ENCODE data around the gene FER.
"Not testable (repeated sequence)": the region's sequence is repeated elsewhere in the genome, so short reads cannot be mapped to it uniquely, and the experiment has no call there.

The FER gene

GRCh38 chr5:108793207-108793606, 45.5 kb downstream of the FER start:
- no peak overlapping the region for H3K4me3 ChIP-seq (ENCODE audit: insufficient read depth, low read depth, low read length, poor library complexity, severe bottlenecking)
- no peaks in the 10 kb centered on the region for H3K27me3 ChIP-seq (replicated peaks; ENCODE audit: control insufficient read depth, insufficient read depth, low read length, poor library complexity, severe bottlenecking)
- H3K27ac ChIP-seq (ENCODE audit: insufficient read depth, low read length, poor library complexity, severe bottlenecking) = no peak overlapping the region
- no peaks in the 10 kb centered on the region for H3K36me3 ChIP-seq (ENCODE audit: control insufficient read depth, insufficient read depth, low read length)
- no peaks in the 10 kb centered on the region for H3K9me3 ChIP-seq (ENCODE audit: control insufficient read depth, low read length)
- DNase-seq = no peak
- H3K4me1 ChIP-seq (ENCODE audit: control insufficient read depth, insufficient read depth, low read length, poor library complexity, severe bottlenecking) = no peaks in the 10 kb centered on the region

GRCh38 chr5:108794349-108794748, 46.7 kb downstream of the FER start:
- not testable (repeated sequence) for DNase-seq

GRCh38 chr5:108797396-108797795, 49.7 kb downstream of the FER start:
- Histone ChIP-seq H3K4me3 (ENCODE audit: insufficient read depth, low read depth, low read length, poor library complexity, severe bottlenecking) (no peak overlapping the region), H3K9me3 (ENCODE audit: control insufficient read depth, low read length) (no peaks in the 10 kb centered on the region), H3K27ac (ENCODE audit: insufficient read depth, low read length, poor library complexity, severe bottlenecking) (no peak overlapping the region), H3K27me3 (replicated peaks; ENCODE audit: control insufficient read depth, insufficient read depth, low read length, poor library complexity, severe bottlenecking) (no peaks in the 10 kb centered on the region), H3K36me3 (ENCODE audit: control insufficient read depth, insufficient read depth, low read length) (no peaks in the 10 kb centered on the region), H3K4me1 (ENCODE audit: control insufficient read depth, insufficient read depth, low read length, poor library complexity, severe bottlenecking) (no peaks in the 10 kb centered on the region)
- no peak for DNase-seq

More at GRCh38 chr5:108794349-108794748, 46.7 kb downstream of the FER start:
- not testable (repeated sequence) for H3K4me1 ChIP-seq (ENCODE audit: control insufficient read depth, insufficient read depth, low read length, poor library complexity, severe bottlenecking); H3K36me3 ChIP-seq (ENCODE audit: control insufficient read depth, insufficient read depth, low read length); H3K27ac ChIP-seq (ENCODE audit: insufficient read depth, low read length, poor library complexity, severe bottlenecking); H3K4me3 ChIP-seq (ENCODE audit: insufficient read depth, low read depth, low read length, poor library complexity, severe bottlenecking); H3K27me3 ChIP-seq (replicated peaks; ENCODE audit: control insufficient read depth, insufficient read depth, low read length, poor library complexity, severe bottlenecking); H3K9me3 ChIP-seq (ENCODE audit: control insufficient read depth, low read length)

DNA sequence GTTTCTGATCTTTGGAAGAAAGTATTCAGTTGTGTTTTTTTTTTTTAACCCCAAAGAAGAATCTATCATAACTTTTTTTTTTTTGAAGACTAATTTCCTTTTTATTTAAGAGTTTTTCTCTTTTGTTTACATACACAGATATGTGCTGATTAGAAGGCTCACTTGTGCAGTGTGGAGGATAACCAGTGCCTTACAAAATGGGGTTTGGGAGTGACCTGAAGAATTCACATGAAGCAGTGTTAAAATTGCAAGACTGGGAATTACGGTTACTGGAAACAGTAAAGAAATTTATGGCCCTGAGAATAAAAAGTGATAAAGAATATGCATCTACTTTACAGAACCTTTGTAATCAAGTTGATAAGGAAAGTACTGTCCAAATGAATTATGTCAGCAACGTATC, 50.3 kb downstream of the FER start:
- H3K36me3 ChIP-seq (ENCODE audit: control insufficient read depth, insufficient read depth, low read length) = no peaks in the 10 kb centered on the region
- H3K27me3 ChIP-seq (replicated peaks; ENCODE audit: control insufficient read depth, insufficient read depth, low read length, poor library complexity, severe bottlenecking) = no peaks in the 10 kb centered on the region
- no peak overlapping the region for H3K4me3 ChIP-seq (ENCODE audit: insufficient read depth, low read depth, low read length, poor library complexity, severe bottlenecking)
- no peaks in the 10 kb centered on the region for H3K4me1 ChIP-seq (ENCODE audit: control insufficient read depth, insufficient read depth, low read length, poor library complexity, severe bottlenecking)
- no peak overlapping the region for H3K27ac ChIP-seq (ENCODE audit: insufficient read depth, low read length, poor library complexity, severe bottlenecking)
- no peaks in the 10 kb centered on the region for H3K9me3 ChIP-seq (ENCODE audit: control insufficient read depth, low read length)
- no peak for DNase-seq

- H3K27ac ChIP-seq (ENCODE audit: insufficient read depth, low read length, poor library complexity, severe bottlenecking) = no peak overlapping the region
- no peak for DNase-seq
These were observed 51.0 kb downstream of the FER start for GRCh38 chr5:108798513-108799265.

DNA sequence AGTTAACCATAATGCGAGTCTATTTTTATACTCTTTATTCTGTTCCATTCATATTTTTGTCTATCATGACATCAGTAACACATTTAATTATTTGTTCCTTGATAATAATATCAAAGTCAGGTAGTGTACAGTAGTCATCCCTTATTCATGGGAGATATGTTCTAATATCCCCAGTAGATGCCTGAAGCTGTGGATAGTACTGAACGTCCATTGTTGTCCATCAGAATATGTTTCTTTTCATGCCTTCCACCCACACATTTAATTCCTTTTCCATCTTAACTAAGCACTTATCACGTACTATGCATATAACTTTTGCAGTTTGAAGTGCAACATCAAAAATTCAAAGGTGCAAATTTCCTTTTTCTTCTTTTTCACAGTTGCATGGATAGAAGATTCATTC, 53.6 kb downstream of the FER start:
- Histone ChIP-seq H3K4me1 (ENCODE audit: control insufficient read depth, insufficient read depth, low read length, poor library complexity, severe bottlenecking) (no peaks in the 10 kb centered on the region), H3K4me3 (ENCODE audit: insufficient read depth, low read depth, low read length, poor library complexity, severe bottlenecking) (no peak overlapping the region), H3K27ac (ENCODE audit: insufficient read depth, low read length, poor library complexity, severe bottlenecking) (no peak overlapping the region), H3K9me3 (ENCODE audit: control insufficient read depth, low read length) (no peaks in the 10 kb centered on the region), H3K27me3 (replicated peaks; ENCODE audit: control insufficient read depth, insufficient read depth, low read length, poor library complexity, severe bottlenecking) (no peaks in the 10 kb centered on the region), H3K36me3 (ENCODE audit: control insufficient read depth, insufficient read depth, low read length) (no peaks in the 10 kb centered on the region)
- DNase-seq = no peak

More at GRCh38 chr5:108798513-108799265, 51.0 kb downstream of the FER start:
- Histone ChIP-seq H3K27me3 (replicated peaks; ENCODE audit: control insufficient read depth, insufficient read depth, low read length, poor library complexity, severe bottlenecking) (no peaks in the 10 kb centered on the region), H3K9me3 (ENCODE audit: control insufficient read depth, low read length) (no peaks in the 10 kb centered on the region), H3K36me3 (ENCODE audit: control insufficient read depth, insufficient read depth, low read length) (no peaks in the 10 kb centered on the region), H3K4me3 (ENCODE audit: insufficient read depth, low read depth, low read length, poor library complexity, severe bottlenecking) (no peak overlapping the region), H3K4me1 (ENCODE audit: control insufficient read depth, insufficient read depth, low read length, poor library complexity, severe bottlenecking) (no peaks in the 10 kb centered on the region)

GRCh38 chr5:108801776-108802175, 54.1 kb downstream of the FER start:
- DNase-seq = no peak
- no peaks in the 10 kb centered on the region for H3K9me3 ChIP-seq (ENCODE audit: control insufficient read depth, low read length)
- no peaks in the 10 kb centered on the region for H3K27me3 ChIP-seq (replicated peaks; ENCODE audit: control insufficient read depth, insufficient read depth, low read length, poor library complexity, severe bottlenecking)
- no peak overlapping the region for H3K4me3 ChIP-seq (ENCODE audit: insufficient read depth, low read depth, low read length, poor library complexity, severe bottlenecking)
- H3K4me1 ChIP-seq (ENCODE audit: control insufficient read depth, insufficient read depth, low read length, poor library complexity, severe bottlenecking) = no peaks in the 10 kb centered on the region
- no peaks in the 10 kb centered on the region for H3K36me3 ChIP-seq (ENCODE audit: control insufficient read depth, insufficient read depth, low read length)
- H3K27ac ChIP-seq (ENCODE audit: insufficient read depth, low read length, poor library complexity, severe bottlenecking) = no peak overlapping the region

DNA sequence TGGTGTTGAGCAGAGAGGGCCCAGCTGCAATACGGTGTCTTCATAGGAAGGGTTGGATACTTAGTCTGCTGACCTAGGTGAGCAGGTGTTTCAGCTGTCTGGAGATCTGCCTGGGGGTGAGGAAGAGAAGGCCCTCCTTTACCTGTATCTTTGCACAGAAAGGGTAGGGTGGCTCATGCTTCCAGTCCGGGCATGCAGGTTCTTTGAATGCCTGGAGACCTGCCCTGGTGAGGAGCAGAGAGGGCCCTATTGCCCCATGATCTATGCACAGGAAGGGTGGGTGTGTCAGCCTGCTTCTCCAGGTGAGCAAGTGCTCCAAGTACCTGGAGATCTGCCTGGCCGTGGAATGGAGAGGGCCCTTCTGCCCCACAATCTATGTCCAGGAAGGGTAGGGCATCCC, 63.0 kb downstream of the FER start:
- no peaks in the 10 kb centered on the region for H3K27me3 ChIP-seq (replicated peaks; ENCODE audit: control insufficient read depth, insufficient read depth, low read length, poor library complexity, severe bottlenecking)
- no peak for DNase-seq
- H3K9me3 ChIP-seq (ENCODE audit: control insufficient read depth, low read length) = no peaks in the 10 kb centered on the region
- no peak overlapping the region for H3K4me3 ChIP-seq (ENCODE audit: insufficient read depth, low read depth, low read length, poor library complexity, severe bottlenecking)
- H3K36me3 ChIP-seq (ENCODE audit: control insufficient read depth, insufficient read depth, low read length) = no peaks in the 10 kb centered on the region
- no peak overlapping the region for H3K27ac ChIP-seq (ENCODE audit: insufficient read depth, low read length, poor library complexity, severe bottlenecking)
- no peaks in the 10 kb centered on the region for H3K4me1 ChIP-seq (ENCODE audit: control insufficient read depth, insufficient read depth, low read length, poor library complexity, severe bottlenecking)

DNA sequence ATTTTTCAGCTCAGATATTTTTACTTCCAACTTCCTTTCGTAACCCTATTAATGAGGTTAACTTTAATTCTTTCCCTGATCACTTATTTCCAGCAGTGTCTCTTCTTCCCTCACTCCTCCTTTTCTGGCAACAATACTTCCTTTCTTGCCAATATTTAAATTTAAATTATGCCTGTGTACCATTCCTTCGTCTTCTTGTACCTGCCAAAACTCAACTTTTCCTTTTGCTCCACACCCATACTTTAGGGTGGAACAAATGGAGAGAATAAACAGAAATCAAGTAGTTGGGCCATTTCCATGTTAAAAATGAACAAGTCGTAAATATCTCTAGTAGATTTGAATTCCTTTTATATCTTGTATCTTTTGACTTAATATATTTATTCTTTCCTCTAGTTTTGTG, 66.0 kb downstream of the FER start:
- H3K36me3 ChIP-seq (ENCODE audit: control insufficient read depth, insufficient read depth, low read length) = no peaks in the 10 kb centered on the region
- no peaks in the 10 kb centered on the region for H3K4me1 ChIP-seq (ENCODE audit: control insufficient read depth, insufficient read depth, low read length, poor library complexity, severe bottlenecking)
- no peaks in the 10 kb centered on the region for H3K9me3 ChIP-seq (ENCODE audit: control insufficient read depth, low read length)
- H3K27ac ChIP-seq (ENCODE audit: insufficient read depth, low read length, poor library complexity, severe bottlenecking) = no peak overlapping the region
- no peak overlapping the region for H3K4me3 ChIP-seq (ENCODE audit: insufficient read depth, low read depth, low read length, poor library complexity, severe bottlenecking)
- H3K27me3 ChIP-seq (replicated peaks; ENCODE audit: control insufficient read depth, insufficient read depth, low read length, poor library complexity, severe bottlenecking) = no peaks in the 10 kb centered on the region
- no peak for DNase-seq

- DNase-seq = no peak
- Histone ChIP-seq H3K27me3 (replicated peaks; ENCODE audit: control insufficient read depth, insufficient read depth, low read length, poor library complexity, severe bottlenecking) (no peaks in the 10 kb centered on the region), H3K36me3 (ENCODE audit: control insufficient read depth, insufficient read depth, low read length) (no peaks in the 10 kb centered on the region), H3K4me1 (ENCODE audit: control insufficient read depth, insufficient read depth, low read length, poor library complexity, severe bottlenecking) (no peaks in the 10 kb centered on the region), H3K27ac (ENCODE audit: insufficient read depth, low read length, poor library complexity, severe bottlenecking) (no peak overlapping the region), H3K9me3 (ENCODE audit: control insufficient read depth, low read length) (no peaks in the 10 kb centered on the region), H3K4me3 (ENCODE audit: insufficient read depth, low read depth, low read length, poor library complexity, severe bottlenecking) (no peak overlapping the region)
These were observed 66.9 kb downstream of the FER start for GRCh38 chr5:108814551-108814950.

Measured in effector memory CD4-positive, alpha-beta T cell (primary cell).